HEK293T (cell line): ENCODE results near the gene MRM2.
"Not testable (repeated sequence)": the region's sequence is repeated elsewhere in the genome, so short reads cannot be mapped to it uniquely, and the experiment has no call there.

Source experiments
- ARNT ChIP-seq: fragments of 450-650 bp; IDR thresholded peaks from 2 replicates; pipeline ENCODE4 v1.6.1; 2017; ENCODE audit warnings: mild to moderate bottlenecking
- BHLHE40 ChIP-seq: fragments of 450-650 bp; IDR thresholded peaks from 2 replicates; pipeline ENCODE4 v1.6.1; 2016; ENCODE audit warnings: mild to moderate bottlenecking, moderate library complexity, borderline replicate concordance
- CTBP1 ChIP-seq: fragments of 450-650 bp; IDR thresholded peaks from 2 replicates; pipeline ENCODE4 v1.6.1; 2016; ENCODE audit warnings: borderline replicate concordance
- ELF4 ChIP-seq: fragments of 450-650 bp; IDR thresholded peaks from 2 replicates; pipeline ENCODE4 v1.6.1; 2017; ENCODE audit warnings: antibody characterized with exemption
- FOXA1 ChIP-seq: fragments of 450-650 bp; IDR thresholded peaks from 2 replicates; pipeline ENCODE4 v1.6.1; 2016; ENCODE audit warnings: mild to moderate bottlenecking
- FOXK2 ChIP-seq: fragments of 450-650 bp; IDR thresholded peaks from 2 replicates; pipeline ENCODE4 v1.6.1; 2016; ENCODE audit warnings: mild to moderate bottlenecking
- FOXM1 ChIP-seq: fragments of 450-650 bp; IDR thresholded peaks from 2 replicates; pipeline ENCODE4 v1.6.1; 2017; ENCODE audit warnings: mild to moderate bottlenecking, borderline replicate concordance
- NFRKB ChIP-seq: fragments of 450-650 bp; IDR thresholded peaks from 2 replicates; pipeline ENCODE4 v1.6.1; 2016; ENCODE audit warnings: mild to moderate bottlenecking, moderate library complexity
- SP1 ChIP-seq: fragments of 450-650 bp; IDR thresholded peaks from 2 replicates; pipeline ENCODE4 v1.6.1; 2017
- SUZ12 ChIP-seq: fragments of 450-650 bp; IDR thresholded peaks from 2 replicates; pipeline ENCODE4 v1.6.1; 2016; ENCODE audit warnings: mild to moderate bottlenecking
- TARDBP ChIP-seq: fragments of 450-650 bp; IDR thresholded peaks from 2 replicates; pipeline ENCODE4 v1.6.1; 2016
- ZNF384 ChIP-seq: fragments of 450-650 bp; IDR thresholded peaks from 2 replicates; pipeline ENCODE4 v1.6.1; 2016

DNA sequence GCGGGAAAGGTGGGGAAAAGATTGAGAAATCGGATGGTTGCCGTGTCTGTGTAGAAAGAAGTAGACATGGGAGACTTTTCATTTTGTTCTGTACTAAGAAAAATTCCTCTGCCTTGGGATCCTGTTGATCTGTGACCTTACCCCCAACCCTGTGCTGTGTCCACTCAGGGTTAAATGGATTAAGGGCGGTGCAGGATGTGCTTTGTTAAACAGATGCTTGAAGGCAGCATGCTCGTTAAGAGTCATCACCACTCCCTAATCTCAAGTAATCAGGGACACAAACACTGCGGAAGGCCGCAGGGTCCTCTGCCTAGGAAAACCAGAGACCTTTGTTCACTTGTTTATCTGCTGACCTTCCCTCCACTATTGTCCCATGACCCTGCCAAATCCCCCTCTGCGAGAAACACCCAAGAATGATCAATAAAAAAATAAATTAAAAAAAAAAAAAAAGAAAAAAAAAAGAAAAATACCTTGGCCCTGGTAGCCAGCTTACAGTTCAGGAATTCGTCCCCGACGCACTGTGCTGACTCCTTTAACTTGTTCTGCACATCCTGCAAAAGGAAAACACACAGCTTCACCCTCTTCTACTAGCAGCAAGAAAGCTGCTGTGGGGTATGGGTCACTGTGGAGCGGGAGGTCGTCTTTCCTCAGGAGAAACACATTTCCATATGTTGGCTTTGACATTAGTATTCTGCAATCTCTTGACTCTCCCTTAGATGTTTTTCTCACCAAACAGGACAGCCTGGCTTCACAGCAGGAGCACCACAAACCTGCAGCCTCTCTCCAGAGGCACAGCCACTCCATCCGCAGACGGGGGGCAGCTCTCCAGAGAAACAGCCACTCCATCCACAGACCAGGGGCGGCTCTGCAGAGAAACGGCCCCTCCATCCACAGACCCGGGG, 27.3 kb upstream of the MRM2 start:
- TF ChIP-seq BHLHE40, CTBP1, ZNF384, SP1, FOXM1, FOXA1, FOXK2, ARNT, TARDBP, SUZ12, NFRKB, ELF4: not testable (repeated sequence)
